Adrenal gland (tissue), 5 donors: Measurements from ENCODE around the gene NCKAP5.

Source experiments
- CTCF ChIP-seq, 6 experiments: fragments of 450-650 bp in 4 of 6; fragments of 200-600 bp in 2 of 6; sonication (generic) in 1 of 6; IDR thresholded peaks; 1 replicate in 5 of 6; 2 replicates in 1 of 6; pipeline versions ENCODE4 v1.5.1 to v1.8.0; 2016 to 2021; ENCODE audit warnings: antibody characterized with exemption in 6 of 6, mild to moderate bottlenecking in 2 of 6, moderate library complexity in 1 of 6
- POLR2A ChIP-seq, 2 donors: fragments of 450-650 bp; IDR thresholded peaks; one replicate each; pipeline ENCODE4 v1.6.1; 2017; ENCODE audit warnings: antibody characterized with exemption in 2 of 2, mild to moderate bottlenecking in 2 of 2, moderate library complexity in 1 of 2
- donor health status: DM: no; HTN: no; CAD: no.

- no peak for TF ChIP-seq CTCF (IDR thresholded peaks at IDR 0.05)
- no peak for TF ChIP-seq POLR2A (IDR thresholded peaks at IDR 0.05)
These were observed 354.6 kb downstream of the NCKAP5 start for GRCh38 chr2:133213651-133214050.
